Muscle of leg (tissue), 11 donors: ENCODE measurements around the gene SFT2D3. TPM values are rescaled to one million over a fixed set of nuclear protein-coding genes. Genes with fewer than 3 reads are reported as not detected.

ENCODE experiments used
- DNase-seq: peaks from one replicate; pipeline ENCODE4 v3.0.0; 2013
- H3K27ac ChIP-seq: one replicate; pipeline ENCODE4 v1.5.1; 2013; ENCODE audit warnings: mild to moderate bottlenecking, low read length, control low read depth
- H3K27me3 ChIP-seq: one replicate; pipeline ENCODE4 v1.6.1; 2013; ENCODE audit warnings: low read length; ENCODE audit not compliant: control insufficient read depth, insufficient read depth
- H3K36me3 ChIP-seq: one replicate; pipeline ENCODE4 v1.6.1; 2013; ENCODE audit warnings: low read length; ENCODE audit not compliant: control insufficient read depth, insufficient read depth
- H3K4me1 ChIP-seq: one replicate; pipeline ENCODE4 v1.6.1; 2013; ENCODE audit warnings: low read length; ENCODE audit not compliant: control insufficient read depth, insufficient read depth
- H3K4me3 ChIP-seq: one replicate; pipeline ENCODE4 v1.5.1; 2013; ENCODE audit warnings: low read length, control low read depth
- H3K9me3 ChIP-seq: replicated peaks from 2 replicates; pipeline ENCODE4 v1.6.1; 2013; ENCODE audit warnings: low read depth, low read length; ENCODE audit not compliant: control insufficient read depth
- WGBS: methylation state at CpG from one replicate; pipeline ENCODE4 v1.1.5; 2013; ENCODE audit warnings: missing lambda C conversion rate; ENCODE audit not compliant: insufficient coverage; 5-methylcytosine and 5-hydroxymethylcytosine counted together
- polyA plus RNA-seq, 8 donors: library from polyadenylated mRNA; unstranded; fragments of 120-200 nt; gene quantifications; one replicate each; pipeline versions ENCODE4 v1.2.1 to v1.2.3, GENCODE V29; 2013; ENCODE audit warnings: inconsistent platforms in 1 of 8, low replicate concordance in 1 of 8; ENCODE audit not compliant: insufficient read length in 8 of 8, insufficient read depth in 1 of 8
- total RNA-seq: library from RNA; stranded (reverse); fragments of 120-200 nt; gene quantifications from one replicate; pipeline ENCODE4 v1.2.4, GENCODE V29; 2013

The SFT2D3 gene
- total and polyA plus RNA-seq, 9 donors = 0.57 to 6.4 (median 0.61) TPM; not detected in 6

- Histone ChIP-seq H3K36me3 (no peaks in the 10 kb centered on the region), H3K4me3 (no peak overlapping the region), H3K27me3 (no peaks in the 10 kb centered on the region), H3K27ac (no peak overlapping the region), H3K4me1 (peaks cover 8% of the 10 kb centered on the region), H3K9me3 (no peaks in the 10 kb centered on the region)
- DNase-seq = no peak
- WGBS = 84% methylated on average over 21 of the region's 21 CpGs
Measured at GRCh38 chr2:127697482-127698180, 3.7 kb upstream of the SFT2D3 start.

GRCh38 chr2:127698553-127699355 lies 2.5 kb upstream of the SFT2D3 start:
- Histone ChIP-seq H3K4me1 (peaks cover 15% of the 10 kb centered on the region), H3K27me3 (no peaks in the 10 kb centered on the region), H3K9me3 (no peaks in the 10 kb centered on the region), H3K36me3 (peaks cover 5% of the 10 kb centered on the region), H3K4me3 (no peak overlapping the region), H3K27ac (no peak overlapping the region)
- no peak for DNase-seq
- WGBS = 92% methylated on average over 27 of the region's 27 CpGs

- H3K4me3 ChIP-seq = peak overlapping the region; percentile 68
- peak; percentile 28 for DNase-seq
- peak overlapping the region; percentile 96 for H3K27ac ChIP-seq
- 50% methylated on average over 10 of the region's 17 CpGs for WGBS
- H3K36me3 ChIP-seq = peaks cover 5% of the 10 kb centered on the region
- H3K27me3 ChIP-seq = no peaks in the 10 kb centered on the region
- no peaks in the 10 kb centered on the region for H3K9me3 ChIP-seq
- peaks cover 15% of the 10 kb centered on the region for H3K4me1 ChIP-seq
Measured at GRCh38 chr2:127700527-127701192, 637 bp upstream of the SFT2D3 start.

GRCh38 chr2:127701651-127702394 lies 526 bp downstream of the SFT2D3 start:
- peaks cover 13% of the 10 kb centered on the region for H3K4me1 ChIP-seq
- DNase-seq = peak; percentile 86
- under 1% methylated on average over 108 of the region's 108 CpGs for WGBS

GRCh38 chr2:127702395-127703009 lies 1.2 kb downstream of the SFT2D3 start:
- H3K27ac ChIP-seq = peak overlapping the region; percentile 95
- peaks cover 13% of the 10 kb centered on the region for H3K4me1 ChIP-seq
- H3K4me3 ChIP-seq = peak overlapping the region; percentile 55
- 48% methylated on average over 14 of the region's 19 CpGs for WGBS
- no peak for DNase-seq
- H3K36me3 ChIP-seq = peaks cover 19% of the 10 kb centered on the region
- no peaks in the 10 kb centered on the region for H3K9me3 ChIP-seq
- H3K27me3 ChIP-seq = no peaks in the 10 kb centered on the region

More at GRCh38 chr2:127701651-127702394, 526 bp downstream of the SFT2D3 start:
- peak overlapping the region; percentile 68 for H3K4me3 ChIP-seq
- H3K27me3 ChIP-seq = no peaks in the 10 kb centered on the region
- no peaks in the 10 kb centered on the region for H3K9me3 ChIP-seq
- peaks cover 15% of the 10 kb centered on the region for H3K36me3 ChIP-seq
- peak overlapping the region; percentile 96 for H3K27ac ChIP-seq

GRCh38 chr2:127703282-127703681 lies 2.0 kb downstream of the SFT2D3 start:
- peak overlapping the region; percentile 10 for H3K27ac ChIP-seq
- no peak overlapping the region for H3K4me3 ChIP-seq
- H3K36me3 ChIP-seq = peaks cover 26% of the 10 kb centered on the region
- peaks cover 13% of the 10 kb centered on the region for H3K4me1 ChIP-seq
- H3K9me3 ChIP-seq = no peaks in the 10 kb centered on the region
- WGBS = 83% methylated on average over 1 of the region's 5 CpGs
- no peak for DNase-seq
- H3K27me3 ChIP-seq = no peaks in the 10 kb centered on the region

GRCh38 chr2:127704641-127705390 lies 3.5 kb downstream of the SFT2D3 start:
- Histone ChIP-seq H3K4me1 (peaks cover 13% of the 10 kb centered on the region), H3K9me3 (no peaks in the 10 kb centered on the region), H3K27ac (no peak overlapping the region), H3K36me3 (peaks cover 39% of the 10 kb centered on the region), H3K4me3 (no peak overlapping the region), H3K27me3 (no peaks in the 10 kb centered on the region)
- DNase-seq = no peak
- WGBS = no CpG with 5 or more reads among the region's 5 CpGs

- Histone ChIP-seq H3K4me1 (peaks cover 15% of the 10 kb centered on the region), H3K36me3 (peaks cover 44% of the 10 kb centered on the region), H3K27ac (no peak overlapping the region), H3K27me3 (no peaks in the 10 kb centered on the region), H3K9me3 (no peaks in the 10 kb centered on the region), H3K4me3 (no peak overlapping the region)
- WGBS = 81% methylated on average over 3 of the region's 5 CpGs
- no peak for DNase-seq
Measured at GRCh38 chr2:127705391-127706065, 4.2 kb downstream of the SFT2D3 start.
